Measurements from ENCODE around the gene ZW10.
"Not testable (repeated sequence)": the region's sequence is repeated elsewhere in the genome, so short reads cannot be mapped to it uniquely, and the experiment has no call there.

Gene ZW10

GRCh38 chr11:113732092-113732491, 41.4 kb downstream of the ZW10 start:
- no peaks in the 10 kb centered on the region for H3K9me3 ChIP-seq (ENCODE audit: control insufficient read depth, low read length)
- no peaks in the 10 kb centered on the region for H3K27me3 ChIP-seq (ENCODE audit: control insufficient read depth, insufficient read depth, low read length)
- H3K4me3 ChIP-seq (ENCODE audit: low read length), result no peak overlapping the region
- H3K36me3 ChIP-seq (ENCODE audit: control insufficient read depth, insufficient read depth, low read length), result peaks cover under 1% of the 10 kb centered on the region
- H3K4me1 ChIP-seq (ENCODE audit: control insufficient read depth, insufficient read depth, low read length), result no peaks in the 10 kb centered on the region
- no peak overlapping the region for H3K9ac ChIP-seq (ENCODE audit: low read length)

GRCh38 chr11:113730887-113731726, 42.4 kb downstream of the ZW10 start:
- Histone ChIP-seq H3K9ac (ENCODE audit: low read length) (no peak overlapping the region), H3K9me3 (ENCODE audit: control insufficient read depth, low read length) (no peaks in the 10 kb centered on the region), H3K36me3 (ENCODE audit: control insufficient read depth, insufficient read depth, low read length) (no peaks in the 10 kb centered on the region), H3K27me3 (ENCODE audit: control insufficient read depth, insufficient read depth, low read length) (no peaks in the 10 kb centered on the region), H3K4me3 (ENCODE audit: low read length) (no peak overlapping the region), H3K4me1 (ENCODE audit: control insufficient read depth, insufficient read depth, low read length) (no peaks in the 10 kb centered on the region)

- H3K27me3 ChIP-seq (ENCODE audit: control insufficient read depth, insufficient read depth, low read length), result no peaks in the 10 kb centered on the region
- no peak overlapping the region for H3K4me3 ChIP-seq (ENCODE audit: low read length)
- peaks cover 7% of the 10 kb centered on the region for H3K4me1 ChIP-seq (ENCODE audit: control insufficient read depth, insufficient read depth, low read length)
- H3K9me3 ChIP-seq (ENCODE audit: control insufficient read depth, low read length), result no peaks in the 10 kb centered on the region
- no peak overlapping the region for H3K9ac ChIP-seq (ENCODE audit: low read length)
- no peaks in the 10 kb centered on the region for H3K36me3 ChIP-seq (ENCODE audit: control insufficient read depth, insufficient read depth, low read length)
These were observed 44.0 kb downstream of the ZW10 start for GRCh38 chr11:113729456-113729855.

GRCh38 chr11:113728814-113729213, 44.7 kb downstream of the ZW10 start:
- Histone ChIP-seq H3K9ac (ENCODE audit: low read length) (no peak overlapping the region), H3K27me3 (ENCODE audit: control insufficient read depth, insufficient read depth, low read length) (no peaks in the 10 kb centered on the region), H3K4me1 (ENCODE audit: control insufficient read depth, insufficient read depth, low read length) (peaks cover 7% of the 10 kb centered on the region), H3K36me3 (ENCODE audit: control insufficient read depth, insufficient read depth, low read length) (no peaks in the 10 kb centered on the region), H3K4me3 (ENCODE audit: low read length) (no peak overlapping the region), H3K9me3 (ENCODE audit: control insufficient read depth, low read length) (no peaks in the 10 kb centered on the region)

GRCh38 chr11:113725913-113726312, 47.6 kb downstream of the ZW10 start:
- Histone ChIP-seq H3K27me3 (ENCODE audit: control insufficient read depth, insufficient read depth, low read length) (no peaks in the 10 kb centered on the region), H3K36me3 (ENCODE audit: control insufficient read depth, insufficient read depth, low read length) (no peaks in the 10 kb centered on the region), H3K4me1 (ENCODE audit: control insufficient read depth, insufficient read depth, low read length) (peaks cover 12% of the 10 kb centered on the region), H3K9me3 (ENCODE audit: control insufficient read depth, low read length) (no peaks in the 10 kb centered on the region), H3K9ac (ENCODE audit: low read length) (no peak overlapping the region), H3K4me3 (ENCODE audit: low read length) (no peak overlapping the region)

GRCh38 chr11:113725407-113725806, 48.1 kb downstream of the ZW10 start:
- no peaks in the 10 kb centered on the region for H3K36me3 ChIP-seq (ENCODE audit: control insufficient read depth, insufficient read depth, low read length)
- H3K9me3 ChIP-seq (ENCODE audit: control insufficient read depth, low read length), result no peaks in the 10 kb centered on the region
- H3K4me1 ChIP-seq (ENCODE audit: control insufficient read depth, insufficient read depth, low read length), result peaks cover 12% of the 10 kb centered on the region
- no peak overlapping the region for H3K9ac ChIP-seq (ENCODE audit: low read length)
- H3K27me3 ChIP-seq (ENCODE audit: control insufficient read depth, insufficient read depth, low read length), result no peaks in the 10 kb centered on the region
- no peak overlapping the region for H3K4me3 ChIP-seq (ENCODE audit: low read length)

GRCh38 chr11:113724778-113725177, 48.7 kb downstream of the ZW10 start:
- Histone ChIP-seq H3K9me3 (ENCODE audit: control insufficient read depth, low read length) (no peaks in the 10 kb centered on the region), H3K4me3 (ENCODE audit: low read length) (no peak overlapping the region), H3K9ac (ENCODE audit: low read length) (no peak overlapping the region)

GRCh38 chr11:113723787-113724186, 49.7 kb downstream of the ZW10 start:
- no peaks in the 10 kb centered on the region for H3K36me3 ChIP-seq (ENCODE audit: control insufficient read depth, insufficient read depth, low read length)
- no peaks in the 10 kb centered on the region for H3K9me3 ChIP-seq (ENCODE audit: control insufficient read depth, low read length)
- no peak overlapping the region for H3K4me3 ChIP-seq (ENCODE audit: low read length)
- H3K9ac ChIP-seq (ENCODE audit: low read length), result no peak overlapping the region
- peaks cover 12% of the 10 kb centered on the region for H3K4me1 ChIP-seq (ENCODE audit: control insufficient read depth, insufficient read depth, low read length)
- no peaks in the 10 kb centered on the region for H3K27me3 ChIP-seq (ENCODE audit: control insufficient read depth, insufficient read depth, low read length)

More at GRCh38 chr11:113724778-113725177, 48.7 kb downstream of the ZW10 start:
- Histone ChIP-seq H3K36me3 (ENCODE audit: control insufficient read depth, insufficient read depth, low read length) (no peaks in the 10 kb centered on the region), H3K4me1 (ENCODE audit: control insufficient read depth, insufficient read depth, low read length) (peaks cover 12% of the 10 kb centered on the region), H3K27me3 (ENCODE audit: control insufficient read depth, insufficient read depth, low read length) (no peaks in the 10 kb centered on the region)

- H3K4me3 ChIP-seq (ENCODE audit: low read length), result no peak overlapping the region
- peaks cover 12% of the 10 kb centered on the region for H3K4me1 ChIP-seq (ENCODE audit: control insufficient read depth, insufficient read depth, low read length)
- H3K27me3 ChIP-seq (ENCODE audit: control insufficient read depth, insufficient read depth, low read length), result no peaks in the 10 kb centered on the region
- H3K36me3 ChIP-seq (ENCODE audit: control insufficient read depth, insufficient read depth, low read length), result no peaks in the 10 kb centered on the region
- no peak overlapping the region for H3K9ac ChIP-seq (ENCODE audit: low read length)
- no peaks in the 10 kb centered on the region for H3K9me3 ChIP-seq (ENCODE audit: control insufficient read depth, low read length)
These were observed 50.6 kb downstream of the ZW10 start for GRCh38 chr11:113722934-113723333.

- Histone ChIP-seq H3K27me3 (ENCODE audit: control insufficient read depth, insufficient read depth, low read length) (no peaks in the 10 kb centered on the region), H3K4me1 (ENCODE audit: control insufficient read depth, insufficient read depth, low read length) (peaks cover 12% of the 10 kb centered on the region), H3K4me3 (ENCODE audit: low read length) (no peak overlapping the region), H3K36me3 (ENCODE audit: control insufficient read depth, insufficient read depth, low read length) (no peaks in the 10 kb centered on the region), H3K9ac (ENCODE audit: low read length) (no peak overlapping the region), H3K9me3 (ENCODE audit: control insufficient read depth, low read length) (no peaks in the 10 kb centered on the region)
These were observed 51.3 kb downstream of the ZW10 start for GRCh38 chr11:113722221-113722620.

- Histone ChIP-seq H3K4me1 (ENCODE audit: control insufficient read depth, insufficient read depth, low read length) (peaks cover 12% of the 10 kb centered on the region), H3K27me3 (ENCODE audit: control insufficient read depth, insufficient read depth, low read length) (no peaks in the 10 kb centered on the region), H3K9me3 (ENCODE audit: control insufficient read depth, low read length) (no peaks in the 10 kb centered on the region), H3K36me3 (ENCODE audit: control insufficient read depth, insufficient read depth, low read length) (no peaks in the 10 kb centered on the region), H3K4me3 (ENCODE audit: low read length) (no peak overlapping the region), H3K9ac (ENCODE audit: low read length) (no peak overlapping the region)
These were observed 51.9 kb downstream of the ZW10 start for GRCh38 chr11:113721462-113722066.

GRCh38 chr11:113720478-113720877, 53.0 kb downstream of the ZW10 start:
- H3K27me3 ChIP-seq (ENCODE audit: control insufficient read depth, insufficient read depth, low read length); H3K9ac ChIP-seq (ENCODE audit: low read length); H3K4me1 ChIP-seq (ENCODE audit: control insufficient read depth, insufficient read depth, low read length); H3K4me3 ChIP-seq (ENCODE audit: low read length); H3K36me3 ChIP-seq (ENCODE audit: control insufficient read depth, insufficient read depth, low read length); H3K9me3 ChIP-seq (ENCODE audit: control insufficient read depth, low read length): not testable (repeated sequence)
